ENCODE measurements around the gene CRYGN. TPM values are rescaled to one million over a fixed set of nuclear protein-coding genes. Genes with fewer than 3 reads are reported as not detected.

Gene CRYGN
- total RNA-seq, 2 donors from 2014 or later = 0.90 TPM; not detected in 1

GRCh38 chr7:151432658-151433521 is 7.1 kb downstream of the CRYGN start:
- peaks cover 0 to 16% of the 10 kb centered on the region in 2 donors for H3K4me1 ChIP-seq

GRCh38 chr7:151431768-151432311 is 8.1 kb downstream of the CRYGN start:
- peaks cover 0 to 13% of the 10 kb centered on the region in 2 donors for H3K4me1 ChIP-seq
- no peak for TF ChIP-seq CTCF (IDR thresholded peaks at IDR 0.05)
- H3K9me3 ChIP-seq = no peaks in the 10 kb centered on the region
- H3K4me3 ChIP-seq = no peak overlapping the region
- DNase-seq (ENCODE audit: low spot score) = no peak
- no peaks in the 10 kb centered on the region for H3K27me3 ChIP-seq
- no peaks in the 10 kb centered on the region for H3K36me3 ChIP-seq
- H3K27ac ChIP-seq = no peak overlapping the region

More at GRCh38 chr7:151432658-151433521, 7.1 kb downstream of the CRYGN start:
- TF ChIP-seq CTCF (IDR thresholded peaks at IDR 0.05) = no peak
- Histone ChIP-seq H3K4me3 (no peak overlapping the region), H3K36me3 (no peaks in the 10 kb centered on the region), H3K27me3 (no peaks in the 10 kb centered on the region), H3K27ac (no peak overlapping the region), H3K9me3 (no peaks in the 10 kb centered on the region)
- DNase-seq (ENCODE audit: low spot score) = no peak

GRCh38 chr7:151431281-151431767 is 8.6 kb downstream of the CRYGN start:
- Histone ChIP-seq H3K4me3 (no peak overlapping the region), H3K36me3 (no peaks in the 10 kb centered on the region), H3K9me3 (no peaks in the 10 kb centered on the region), H3K27me3 (no peaks in the 10 kb centered on the region), H3K4me1 (peaks cover 0 to 8% of the 10 kb centered on the region in 2 donors), H3K27ac (no peak overlapping the region)
- no peak for DNase-seq (ENCODE audit: low spot score)
- no peak for TF ChIP-seq CTCF (IDR thresholded peaks at IDR 0.05)

- Histone ChIP-seq H3K27me3 (no peaks in the 10 kb centered on the region), H3K9me3 (no peaks in the 10 kb centered on the region), H3K27ac (no peak overlapping the region), H3K4me1 (peaks cover 0 to 11% of the 10 kb centered on the region in 2 donors), H3K36me3 (no peaks in the 10 kb centered on the region), H3K4me3 (no peak overlapping the region)
- no peak for DNase-seq (ENCODE audit: low spot score)
- TF ChIP-seq CTCF (IDR thresholded peaks at IDR 0.05) = no peak
Measured at GRCh38 chr7:151430391-151431205, 9.3 kb downstream of the CRYGN start.

- Histone ChIP-seq H3K36me3 (no peaks in the 10 kb centered on the region), H3K4me3 (no peak overlapping the region), H3K27ac (no peak overlapping the region), H3K9me3 (no peaks in the 10 kb centered on the region), H3K27me3 (no peaks in the 10 kb centered on the region), H3K4me1 (peaks cover 0 to 11% of the 10 kb centered on the region in 2 donors)
- TF ChIP-seq CTCF (IDR thresholded peaks at IDR 0.05) = no peak
- no peak for DNase-seq (ENCODE audit: low spot score)
Measured at GRCh38 chr7:151429560-151430331, 10.2 kb downstream of the CRYGN start.

Data from right atrium auricular region (tissue), 2 donors.